Panc1 (cell line): ENCODE data around the gene PGF.

ENCODE experiments used
- CTCF ChIP-seq: fragments of 450-650 bp; IDR thresholded peaks from 2 replicates; pipeline ENCODE4 v1.5.1; 2017; ENCODE audit warnings: mild to moderate bottlenecking
- REST ChIP-seq, 2 experiments: IDR thresholded peaks; 2 replicates each; pipeline ENCODE4 v1.6.1; 2011 to 2012; ENCODE audit warnings: low read depth in 2 of 2, control low read depth in 1 of 2, low read length in 1 of 2, mild to moderate bottlenecking in 1 of 2, moderate library complexity in 1 of 2; ENCODE audit not compliant: insufficient read depth in 1 of 2

DNA sequence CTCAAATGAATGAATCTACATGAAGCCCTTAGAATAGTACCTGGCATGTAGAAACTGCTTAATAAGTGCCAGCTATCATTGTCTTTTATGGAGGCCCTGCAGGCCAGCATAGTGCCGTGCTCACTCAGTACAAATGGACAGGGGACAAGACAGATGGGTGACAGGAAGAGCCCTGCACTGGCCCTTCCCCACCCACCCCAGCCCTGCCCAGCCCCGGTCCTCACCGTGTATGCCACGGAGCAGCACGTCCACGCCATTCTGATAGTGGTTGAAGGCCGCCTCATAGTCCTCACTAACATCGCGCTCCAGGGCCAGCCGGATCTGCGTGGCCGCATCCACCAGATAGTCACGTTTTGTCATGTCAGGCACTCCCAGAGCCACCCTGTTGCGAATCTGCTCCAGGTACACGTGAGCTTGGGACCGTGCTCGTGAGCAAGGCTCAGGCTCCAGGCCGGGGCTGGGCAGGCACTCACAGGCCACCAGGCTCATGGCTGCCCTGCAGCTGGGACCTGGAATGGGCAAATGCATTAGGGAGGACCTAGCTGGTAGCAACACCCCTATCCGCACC lies 34.3 kb downstream of the PGF start:
- TF ChIP-seq REST (IDR thresholded peaks at IDR 0.05; ENCODE audit: insufficient read depth in 1 of 2, low read depth in 2 of 2, low read length in 1 of 2) (no peak), CTCF (no peak)
